Activated CD8-positive, alpha-beta memory T cell treated with anti-CD3 and anti-CD28 coated beads for 24 hours (primary cell): ENCODE measurements around the gene ZNF574.
A peak's percentile ranks its signal among the peaks of the same experiment; 100 is the strongest.

Experiments used
- DNase-seq: peaks from one replicate; pipeline ENCODE4 v3.0.0-alpha.2; 2020

Gene ZNF574

DNA sequence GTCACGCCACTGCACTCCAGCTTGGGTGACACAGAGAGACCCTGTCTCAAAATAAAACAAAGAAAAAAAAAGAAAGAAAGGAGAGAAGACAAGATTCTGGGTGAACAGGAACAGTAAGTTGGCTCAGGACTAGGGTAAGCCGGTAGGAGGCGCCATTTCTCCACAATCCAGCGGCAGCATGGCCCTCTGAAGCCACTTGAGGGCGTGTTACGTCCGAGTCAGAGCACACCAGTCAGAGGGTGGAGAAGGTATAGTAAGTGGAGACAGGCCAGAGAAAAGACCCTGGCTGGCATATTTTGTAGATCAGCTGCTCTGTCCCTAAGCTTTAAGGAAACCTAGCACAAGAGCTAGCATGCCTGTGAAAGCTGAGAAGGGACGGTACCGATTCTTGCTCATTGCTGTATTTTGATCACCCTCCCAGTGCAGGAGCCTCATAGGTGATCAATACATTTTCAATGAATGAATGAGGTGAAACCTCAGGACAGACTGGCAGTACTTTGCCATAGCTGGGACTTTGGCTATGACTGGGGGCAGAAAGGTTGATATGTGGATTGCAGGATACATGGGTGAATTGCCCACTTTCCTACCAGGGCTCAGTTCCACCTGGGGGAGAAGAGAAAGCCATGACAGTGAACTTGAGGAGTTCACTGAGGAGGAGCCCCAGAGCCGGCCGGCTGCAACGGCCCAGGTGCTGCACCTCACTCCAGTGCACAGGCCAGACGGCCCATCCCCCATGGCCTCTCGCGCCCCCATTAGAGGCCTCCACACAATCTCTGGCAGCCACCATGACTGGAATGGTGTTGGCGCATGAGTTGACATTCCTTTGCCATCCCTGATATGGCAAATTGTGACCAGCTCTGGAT is 32.8 kb downstream of the ZNF574 start:
- DNase-seq, result peak; percentile 95

DNA sequence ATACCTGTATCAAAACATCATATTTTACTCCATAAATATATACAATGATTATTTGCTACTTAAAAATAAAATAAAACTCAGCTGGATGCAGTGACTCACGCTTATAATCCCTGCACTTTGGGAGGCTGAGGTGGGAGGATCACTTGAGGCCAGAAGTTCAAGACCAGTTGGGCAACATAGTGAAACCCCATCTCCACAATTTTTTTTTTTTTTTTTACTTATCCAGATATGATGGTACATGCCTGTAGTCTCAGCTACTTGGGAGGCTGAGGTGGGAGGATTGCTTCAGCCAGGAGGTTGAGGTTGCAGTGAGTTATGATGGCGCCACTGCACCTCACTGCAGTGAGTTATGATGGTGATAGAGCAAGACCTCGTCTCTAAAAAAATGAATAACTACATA is 33.9 kb downstream of the ZNF574 start:
- DNase-seq, result no peak

DNA sequence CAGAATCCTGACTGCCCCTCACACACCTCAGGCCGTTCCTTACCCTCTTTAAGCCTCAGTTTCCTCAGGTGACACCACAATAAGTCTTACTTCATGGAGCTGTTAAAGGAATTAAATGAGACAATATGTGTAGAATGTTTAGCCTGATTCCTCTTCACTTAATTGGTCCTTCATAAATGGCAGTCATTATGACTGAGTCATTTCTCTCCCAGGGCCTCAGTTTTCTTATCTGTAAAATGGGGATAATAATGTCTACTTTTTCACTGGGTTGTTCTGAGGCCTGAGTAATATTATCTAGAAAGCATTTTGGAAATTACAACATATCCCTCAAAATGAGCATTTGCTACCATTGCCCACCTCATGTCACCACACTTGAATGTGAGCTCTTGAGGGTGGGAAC is 34.7 kb downstream of the ZNF574 start:
- DNase-seq, result no peak

DNA sequence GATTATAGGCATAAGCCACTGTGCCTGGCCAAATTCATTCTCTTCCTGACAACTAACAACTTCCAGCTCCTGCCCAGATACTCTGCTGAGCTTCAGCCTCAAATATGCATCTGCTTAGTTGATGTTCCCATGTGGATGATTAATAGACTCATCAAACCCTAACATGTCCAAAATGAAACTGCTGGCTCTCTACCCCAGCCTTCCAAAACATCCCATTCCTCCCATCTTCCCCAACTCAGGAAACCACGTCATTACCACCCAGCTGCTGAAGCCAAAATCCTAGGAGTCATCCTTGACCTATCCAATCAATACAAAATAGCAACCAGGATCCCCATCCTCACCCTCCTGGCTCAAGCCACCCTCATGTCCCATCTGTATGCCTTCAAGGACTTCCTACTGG is 35.4 kb downstream of the ZNF574 start:
- no peak for DNase-seq

DNA sequence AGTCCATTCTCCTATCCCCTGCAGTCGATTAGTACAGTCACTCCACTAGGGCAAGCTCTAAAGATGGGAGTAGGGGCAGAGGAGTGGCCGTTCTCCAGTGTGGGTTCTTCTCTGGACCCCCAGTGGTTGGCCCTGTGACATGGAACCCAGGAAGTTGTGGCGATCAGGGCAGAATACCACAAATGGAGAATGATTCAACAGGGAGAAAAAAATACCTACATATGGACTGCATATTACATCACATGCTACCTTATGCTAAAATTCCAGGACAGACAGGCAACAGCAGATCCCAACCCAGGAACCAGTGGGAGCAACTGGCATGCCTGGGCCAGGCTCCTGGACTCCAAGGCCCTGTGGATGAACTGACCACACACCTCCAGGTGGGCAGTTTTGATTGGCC is 35.8 kb downstream of the ZNF574 start:
- DNase-seq, result no peak

DNA sequence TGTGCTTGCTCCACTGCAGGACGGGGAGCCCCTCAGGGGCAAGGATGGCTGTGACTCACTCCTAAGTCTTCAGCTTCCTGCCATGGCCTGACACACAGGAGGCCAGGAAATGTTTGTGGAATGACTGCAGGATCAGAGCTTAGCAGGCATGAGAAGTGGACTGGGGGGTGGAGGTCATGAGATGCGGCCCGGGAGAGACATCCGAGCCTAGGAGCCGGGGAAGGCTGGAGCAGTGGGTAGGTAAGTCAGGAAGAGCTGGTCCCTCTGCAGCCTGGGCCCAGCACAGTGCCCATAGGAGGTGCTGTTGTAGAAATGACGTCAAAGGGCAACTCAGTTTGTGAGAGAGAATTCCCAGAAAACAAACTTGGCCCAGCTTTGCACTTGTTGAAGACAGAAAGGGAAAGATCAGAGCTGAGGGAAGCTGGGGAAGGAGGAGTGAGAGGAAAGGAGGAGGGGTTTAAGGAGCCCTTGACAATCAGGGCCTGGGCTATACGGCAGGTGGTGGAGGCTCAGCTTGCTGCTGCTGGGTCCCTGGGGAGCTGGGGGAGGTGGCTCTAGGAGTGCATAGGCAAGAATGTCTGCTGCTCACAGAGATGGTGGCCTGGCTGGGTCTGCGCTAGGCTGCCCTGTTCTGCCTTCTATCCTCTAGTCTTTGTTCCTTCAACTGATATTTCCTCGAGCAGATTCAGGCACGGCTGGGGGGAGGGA is 37.8 kb downstream of the ZNF574 start:
- DNase-seq, result no peak

DNA sequence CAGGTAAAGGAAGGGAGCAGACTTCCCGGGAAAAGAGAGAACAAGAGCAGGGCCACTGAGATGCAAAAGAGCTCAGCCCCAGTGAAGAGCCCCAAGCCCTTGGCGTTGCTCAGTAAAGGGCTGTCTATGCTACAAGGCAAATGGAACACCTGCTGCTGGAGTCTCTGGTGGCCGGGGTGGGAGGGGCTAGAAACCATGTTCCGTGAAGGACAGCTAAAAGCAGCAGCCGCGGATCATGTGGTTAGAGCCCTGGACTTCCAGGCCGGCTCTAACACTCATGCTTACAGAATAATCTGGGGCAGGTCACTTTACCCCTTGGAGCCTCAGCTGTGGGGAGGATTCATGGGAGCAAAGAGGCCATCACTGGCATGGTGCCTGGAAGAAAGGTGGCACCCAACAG is 38.4 kb downstream of the ZNF574 start:
- DNase-seq, result no peak

DNA sequence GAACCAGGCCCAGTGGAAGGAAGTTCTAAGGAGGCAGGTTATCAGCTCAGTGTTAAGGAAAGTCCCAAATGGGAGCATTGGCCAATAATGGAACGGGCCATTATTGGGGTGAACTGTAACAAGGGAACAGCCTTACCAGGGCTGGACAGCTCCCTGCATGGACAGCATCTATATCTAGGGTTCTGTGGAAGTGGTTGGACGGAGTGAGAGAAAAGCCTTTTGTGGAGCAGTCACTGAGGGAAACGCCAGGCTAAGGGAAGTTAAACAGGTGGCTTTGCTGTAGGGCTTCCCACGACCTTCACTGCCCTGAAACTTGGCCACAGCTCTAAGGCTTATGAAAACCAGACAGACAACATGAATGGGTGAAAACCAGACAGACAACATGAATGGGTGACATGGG is 39.3 kb downstream of the ZNF574 start:
- no peak for DNase-seq

DNA sequence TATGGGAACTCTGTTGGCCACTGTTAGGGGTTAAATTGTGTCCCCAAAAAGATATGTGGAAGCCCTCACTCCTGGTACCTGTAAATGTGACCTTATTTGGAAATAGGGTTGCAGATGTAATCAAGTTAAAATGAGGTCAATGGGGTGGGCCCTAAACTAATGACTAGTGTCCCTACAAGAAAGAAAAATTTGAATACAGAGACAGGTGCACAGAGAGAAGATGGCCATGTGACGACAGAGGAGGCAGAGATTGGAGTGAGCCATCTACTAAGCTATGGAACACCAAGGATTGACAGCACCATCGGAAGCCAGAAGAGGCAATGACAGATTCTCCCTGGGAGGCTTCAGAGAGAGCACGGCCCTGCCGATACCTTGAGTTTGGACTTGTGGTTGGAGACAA is 39.7 kb downstream of the ZNF574 start:
- DNase-seq, result no peak

DNA sequence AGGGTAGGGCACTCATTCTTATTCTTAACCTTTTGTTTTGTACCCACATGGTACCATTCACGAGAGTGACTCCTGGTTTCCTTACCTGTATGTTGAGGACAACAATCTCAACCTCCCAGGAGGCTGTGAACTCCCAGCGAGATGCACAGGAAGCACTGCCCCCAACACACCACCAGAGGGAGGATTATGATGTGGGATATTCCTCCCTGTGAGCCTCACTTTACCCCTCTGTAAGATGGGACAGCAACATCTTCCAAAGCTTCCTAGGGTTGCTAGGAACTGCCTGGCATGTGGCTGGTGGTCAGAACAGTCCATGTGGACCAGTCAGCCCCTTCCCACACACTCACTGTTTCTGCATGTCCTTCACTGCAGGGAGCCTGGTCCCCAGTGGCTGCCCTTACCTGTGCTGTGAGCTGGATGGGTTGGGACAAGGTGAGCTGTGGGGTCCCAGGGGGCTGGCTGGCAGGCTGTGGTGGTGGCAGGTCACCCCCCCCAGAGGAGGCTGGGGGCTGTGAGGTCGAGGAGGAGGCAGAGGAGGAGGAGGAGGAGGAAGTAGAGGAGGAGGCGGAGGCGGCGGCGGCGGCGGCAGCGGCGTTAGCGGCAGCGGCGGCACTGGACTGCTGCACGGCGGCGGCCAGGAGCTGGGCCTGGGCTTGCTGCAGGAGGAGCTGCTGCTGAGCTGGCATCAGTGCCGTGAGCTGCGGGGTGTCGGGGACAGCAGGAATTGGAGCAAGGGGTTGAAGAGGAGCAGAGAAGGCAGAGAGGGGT is 40.5 kb downstream of the ZNF574 start:
- DNase-seq, result no peak

DNA sequence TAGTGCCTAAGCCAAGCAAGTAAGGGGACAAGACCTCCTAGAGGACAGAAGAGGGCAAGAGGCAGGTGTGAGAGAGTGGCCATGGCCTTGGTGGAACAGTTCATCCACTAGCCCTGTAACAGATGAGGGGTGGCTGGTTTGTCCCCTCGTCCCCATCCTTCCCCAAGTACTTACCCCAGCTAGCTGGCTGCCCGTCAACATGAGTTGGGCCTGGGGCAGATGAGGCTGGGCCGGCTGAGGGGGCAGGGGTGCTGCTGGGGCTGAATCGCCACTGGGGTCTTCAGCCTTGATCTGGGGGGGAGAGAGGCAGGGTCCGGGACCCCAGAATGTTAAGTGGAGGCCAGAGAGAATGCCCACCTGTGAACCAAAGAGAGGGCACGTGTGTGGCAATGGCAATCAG is 41.1 kb downstream of the ZNF574 start:
- no peak for DNase-seq

DNA sequence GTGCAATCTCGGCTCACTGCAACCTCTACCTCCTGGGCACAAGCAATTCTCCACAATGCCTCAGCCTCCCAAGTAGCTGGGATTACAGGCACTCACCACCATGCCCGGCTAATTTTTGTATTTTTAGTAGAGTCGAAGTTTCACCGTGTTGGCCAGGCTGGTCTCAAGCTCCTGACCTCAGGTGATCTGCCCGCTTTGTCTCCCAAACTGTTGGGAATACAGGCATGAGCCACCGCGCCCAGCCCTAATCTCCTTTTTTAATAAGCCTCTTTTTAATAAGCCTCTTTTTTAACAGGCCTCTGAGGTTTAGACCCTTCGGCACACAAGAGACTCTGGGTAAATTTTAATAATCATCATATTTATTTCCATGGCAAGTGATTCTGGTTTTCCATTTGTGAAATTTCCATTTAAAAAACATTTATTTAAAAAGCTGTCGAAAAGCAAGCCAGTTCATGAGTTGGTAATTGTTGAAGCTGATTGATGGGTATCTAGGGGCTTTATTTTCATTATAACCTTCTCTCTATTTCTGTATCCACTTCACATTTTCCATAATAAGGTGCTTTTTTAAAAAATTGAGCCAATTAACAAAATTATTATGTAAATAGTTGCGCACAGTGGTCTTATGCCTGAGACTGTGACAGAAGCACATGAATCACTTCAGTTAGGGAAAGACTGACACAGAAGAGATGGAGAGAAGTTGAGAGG is 44.5 kb downstream of the ZNF574 start:
- DNase-seq, result no peak

DNA sequence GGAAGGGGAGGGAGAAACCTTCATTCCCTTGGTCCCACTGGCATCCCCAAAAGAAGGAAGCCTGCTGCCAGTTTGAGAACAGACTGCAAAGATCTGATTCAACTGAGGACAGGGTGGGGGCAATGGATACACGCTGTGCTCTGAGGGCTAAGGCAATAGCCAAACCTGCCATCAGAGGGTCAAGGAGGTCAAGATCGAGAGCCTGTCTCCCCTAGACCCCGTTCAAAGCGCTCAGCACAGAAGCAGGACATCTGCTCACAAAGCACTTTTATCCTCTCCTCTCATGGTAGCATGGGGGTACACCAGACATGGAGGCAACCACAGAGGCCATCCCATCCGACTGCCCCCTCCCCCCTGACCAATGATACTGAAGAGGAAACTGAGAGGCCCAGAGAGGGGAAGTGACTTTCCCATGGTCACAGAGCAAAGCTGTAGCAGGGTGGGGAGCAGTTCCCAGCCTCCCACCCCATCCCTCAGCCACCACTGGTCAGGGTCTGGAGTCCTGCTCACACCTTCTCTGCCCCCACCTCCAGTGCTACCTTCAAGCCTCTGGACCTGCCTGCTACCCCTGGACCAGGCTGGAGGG is 45.2 kb downstream of the ZNF574 start:
- peak; percentile 64 for DNase-seq

DNA sequence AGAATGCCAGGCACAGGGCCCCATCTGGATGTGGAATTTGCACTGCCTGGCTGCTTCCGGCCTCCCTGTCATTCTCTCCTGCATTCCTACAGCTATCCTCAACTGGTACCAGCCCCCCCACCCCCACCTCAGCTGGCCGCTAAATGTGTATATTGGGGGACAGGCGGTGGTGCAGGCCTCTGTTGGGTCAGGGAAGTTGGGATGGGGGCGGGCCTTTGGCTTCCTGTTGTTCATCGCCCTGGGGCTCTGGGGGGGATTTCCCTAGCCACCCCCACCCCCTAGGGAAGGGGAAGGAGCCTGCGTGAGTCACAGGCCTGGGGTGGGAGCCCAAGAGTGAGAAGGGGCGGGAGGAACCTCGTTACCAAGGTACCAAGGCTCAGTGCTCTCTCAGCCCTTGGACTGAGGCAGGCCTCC is 45.7 kb downstream of the ZNF574 start:
- peak; percentile 89 for DNase-seq

DNA sequence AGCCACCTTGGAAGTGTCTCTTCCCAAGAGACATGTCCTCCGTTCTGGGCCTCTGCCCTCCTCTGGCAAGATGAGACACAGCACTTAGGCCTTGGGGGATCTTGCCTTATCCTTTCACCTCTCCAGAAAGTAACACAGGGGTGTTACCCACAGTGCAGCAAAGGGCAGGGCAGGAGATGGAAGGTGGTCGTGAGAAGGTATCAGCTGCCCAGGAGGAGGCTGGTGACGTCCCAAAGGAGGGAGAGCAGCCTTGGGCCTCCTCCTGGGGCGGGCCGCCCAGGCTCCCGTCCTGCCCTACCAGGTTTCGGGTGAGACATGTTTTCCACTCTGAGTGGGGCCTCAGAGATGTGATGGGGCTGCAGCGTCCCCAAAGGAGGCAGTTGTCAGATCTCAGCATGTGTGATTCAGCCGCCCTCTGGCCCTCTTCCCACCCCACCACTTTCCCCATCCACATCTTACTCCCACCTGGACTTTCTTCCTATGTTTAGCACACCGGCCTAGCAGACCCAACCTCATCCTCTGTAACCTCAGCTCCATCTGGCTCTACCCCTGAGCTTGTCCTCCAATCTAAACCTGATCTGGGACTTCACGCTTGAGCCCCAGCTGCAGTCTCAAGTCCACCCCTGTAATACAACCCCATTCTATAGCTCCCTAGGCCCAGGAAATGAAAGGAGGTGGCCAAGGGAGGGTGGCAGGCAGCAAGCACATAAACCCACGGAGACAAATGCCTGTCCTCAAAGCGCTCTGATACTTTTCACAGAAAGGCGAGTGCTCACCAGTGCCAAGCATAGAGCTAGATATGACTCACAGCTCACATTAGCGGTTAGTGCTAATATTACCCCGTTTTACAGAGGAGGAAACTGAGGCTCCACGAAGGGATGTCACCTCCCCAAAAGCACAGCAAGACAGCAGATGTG is 47.0 kb downstream of the ZNF574 start:
- DNase-seq, result peak; percentile 87

DNA sequence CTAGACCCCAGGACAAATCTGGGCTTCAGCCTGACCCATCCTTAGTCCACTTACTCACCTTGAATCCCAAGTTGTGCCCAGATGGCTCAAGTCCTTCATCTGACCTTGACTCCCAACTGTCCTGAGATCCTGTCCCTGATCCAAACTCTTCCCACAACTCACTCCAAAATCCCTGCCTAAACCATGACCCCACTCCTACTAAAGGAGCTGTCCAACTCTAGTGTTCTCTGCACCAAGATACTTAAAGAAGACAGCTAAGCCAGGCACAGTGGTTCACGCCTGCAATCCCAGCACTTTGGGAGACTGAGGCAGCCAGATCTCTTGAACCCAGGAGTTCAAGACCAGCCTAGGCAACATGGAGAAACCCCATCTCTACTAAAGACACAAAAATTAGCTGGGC is 47.8 kb downstream of the ZNF574 start:
- no peak for DNase-seq

DNA sequence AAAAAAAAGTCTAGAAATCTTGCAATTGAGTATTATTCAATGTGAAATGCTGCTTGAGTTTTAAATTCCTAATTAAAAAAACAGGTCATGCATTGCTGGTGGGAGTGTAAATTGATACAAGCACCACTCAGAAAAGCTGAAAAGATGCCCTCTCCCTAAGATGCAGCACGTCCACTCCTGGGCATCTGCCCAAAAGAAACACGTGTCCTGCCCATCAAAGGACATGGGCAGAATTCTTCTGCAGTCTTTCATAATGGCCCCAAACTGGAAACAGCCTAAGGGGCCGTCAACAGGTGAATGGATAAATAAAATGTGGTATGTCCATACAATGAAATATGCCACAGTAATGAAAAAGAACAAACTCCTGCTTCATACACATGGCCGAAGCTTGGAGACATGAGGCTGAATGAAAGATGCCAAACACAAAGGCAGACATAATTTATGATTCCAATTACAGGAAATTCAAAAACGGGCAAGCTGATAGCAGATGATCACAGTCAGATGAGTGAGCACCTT is 48.5 kb downstream of the ZNF574 start:
- no peak for DNase-seq

DNA sequence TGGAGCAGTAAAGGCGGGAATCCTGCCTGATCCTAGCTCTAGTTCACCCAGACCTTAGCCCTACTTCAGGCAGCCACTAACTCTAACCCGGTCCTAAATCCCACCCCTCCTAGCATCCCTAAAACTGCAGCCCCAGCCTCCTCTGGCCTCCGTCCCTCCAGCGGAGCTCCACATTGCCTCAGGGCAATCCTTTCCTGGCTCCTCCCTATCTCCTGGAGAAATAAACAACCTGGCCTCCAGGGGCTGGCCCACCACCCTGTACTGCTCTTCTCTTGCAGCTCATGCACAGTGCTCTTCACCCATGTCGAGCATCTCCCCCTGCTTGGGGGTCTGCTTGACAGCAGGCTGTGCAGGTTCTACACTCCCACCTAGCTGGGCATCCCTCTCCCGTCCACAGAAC is 49.6 kb downstream of the ZNF574 start:
- no peak for DNase-seq

DNA sequence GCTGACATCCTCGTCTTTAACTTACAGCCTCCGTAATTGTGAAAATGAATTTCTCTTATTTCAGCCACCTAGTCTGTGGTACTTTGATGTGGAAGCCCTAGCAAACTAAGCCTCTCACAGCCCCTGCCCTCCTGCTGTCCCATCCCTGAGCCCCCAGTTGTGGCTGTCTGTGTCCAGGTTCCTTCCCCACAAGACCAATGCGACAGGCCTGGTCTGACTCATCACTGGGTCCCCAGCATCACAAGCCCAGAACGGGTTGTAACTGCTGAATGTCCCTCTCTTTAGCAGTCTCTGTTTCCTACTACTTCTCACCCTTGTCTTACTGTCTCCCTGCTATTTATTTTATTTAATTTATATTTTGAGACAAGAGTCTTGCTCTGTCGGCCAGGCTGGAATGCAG is 50.6 kb downstream of the ZNF574 start:
- no peak for DNase-seq

DNA sequence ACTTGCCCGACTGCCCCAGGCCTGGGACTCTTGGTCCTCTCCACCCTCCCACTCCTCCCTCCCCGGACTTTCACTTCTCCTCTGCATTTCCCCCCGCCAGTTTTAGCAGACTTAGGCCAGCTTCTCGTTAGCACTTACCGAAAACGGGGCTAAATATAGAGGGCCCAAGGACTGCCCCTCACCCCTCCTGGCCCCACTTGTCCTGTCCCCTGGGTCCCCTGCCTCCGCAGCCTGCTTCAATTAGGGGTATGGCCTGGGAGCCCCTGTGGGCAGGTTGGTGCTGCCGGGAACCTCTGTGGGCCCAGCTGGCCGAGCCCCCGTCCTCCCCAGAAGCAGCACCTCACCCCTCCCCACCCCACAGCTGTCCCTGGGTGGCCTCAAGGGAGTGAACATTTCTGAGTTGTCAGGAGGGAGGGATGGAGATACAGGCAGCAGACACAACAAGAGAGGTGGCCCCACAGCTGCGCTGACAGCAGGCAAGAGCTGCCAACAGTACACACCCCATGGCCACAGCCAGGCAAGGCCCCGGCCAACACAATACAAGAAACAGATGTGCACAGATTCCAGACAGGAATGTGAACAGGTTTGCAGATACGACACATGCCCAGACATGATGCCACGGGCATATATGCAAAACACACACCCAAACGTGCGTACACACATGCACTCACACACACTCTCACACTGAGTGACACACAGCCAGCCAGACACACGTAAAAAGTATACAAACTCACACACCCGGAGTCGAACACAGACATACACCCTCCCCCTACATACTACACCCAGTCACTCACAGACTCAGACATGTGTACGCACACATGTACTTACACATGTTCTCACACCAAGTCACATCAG is 53.7 kb downstream of the ZNF574 start:
- DNase-seq, result no peak

DNA sequence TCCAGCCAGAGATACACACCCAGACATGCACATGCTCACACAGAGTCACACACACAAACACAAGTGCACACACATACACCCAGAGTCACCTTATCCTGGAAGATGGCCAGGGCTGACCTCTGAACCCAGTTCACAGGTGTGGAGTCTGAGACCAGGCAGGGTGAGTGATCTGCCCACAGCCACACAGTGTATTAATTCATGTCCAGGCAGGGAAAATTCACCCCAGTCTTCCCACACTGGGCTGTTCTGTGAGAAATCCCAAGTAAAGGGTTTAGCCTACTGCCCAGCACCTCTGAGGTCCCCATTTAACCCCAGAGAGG is 54.2 kb downstream of the ZNF574 start:
- no peak for DNase-seq
